IMR-90 (cell line): Measurements from ENCODE around the gene TRAPPC2L.

Experiments used
- POLR2A ChIP-seq: IDR thresholded peaks from 2 replicates; pipeline ENCODE4 v1.6.1; 2012; ENCODE audit warnings: mild to moderate bottlenecking, low read depth, low read length
- TF ChIP-seq, protein P1 (sequence below): conservative IDR thresholded peaks from 2 replicates; pipeline ENCODE4 v1.5.1; 2012; ENCODE audit warnings: mild to moderate bottlenecking, low read depth, low read length, improper control_type of control experiment
- TF ChIP-seq, protein P2 (sequence below): fragments of 150-350 bp; IDR thresholded peaks from 2 replicates; pipeline ENCODE4 v1.6.1; 2017; ENCODE audit warnings: mild to moderate bottlenecking, antibody characterized with exemption, low read length, low read depth

DNA sequence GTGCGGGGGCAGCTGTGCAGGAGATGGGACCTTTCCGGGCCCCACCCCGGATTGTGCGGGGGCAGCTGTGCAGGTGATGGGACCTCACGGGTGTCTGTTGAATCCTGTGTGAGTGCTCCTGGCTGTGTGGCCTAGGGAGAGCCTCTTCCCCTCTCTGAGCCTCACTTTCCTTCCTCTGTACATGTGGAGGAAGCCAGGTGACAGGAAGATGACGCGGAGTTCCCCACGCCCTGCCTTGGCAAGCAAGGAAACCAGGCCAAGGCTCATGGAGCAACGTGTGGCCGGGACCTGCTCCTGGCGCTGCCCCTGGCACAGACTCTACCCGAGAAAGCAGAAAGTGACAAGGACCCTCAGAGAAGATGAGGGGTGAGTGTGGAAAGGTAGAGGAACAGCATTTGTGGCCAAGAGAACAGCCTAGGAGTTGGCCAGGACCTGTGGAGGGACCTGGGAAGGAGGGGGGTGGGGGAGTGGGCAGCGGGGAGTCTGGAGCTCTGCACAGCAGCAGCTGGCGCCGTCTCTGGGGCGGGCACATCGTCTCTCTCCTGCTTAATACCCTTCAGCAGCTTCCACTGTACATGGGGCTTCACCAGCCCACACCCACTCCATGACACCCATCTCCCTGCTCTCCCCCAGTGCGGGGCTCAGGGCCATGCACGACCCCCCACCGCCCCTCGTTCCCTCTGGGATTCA, 47.9 kb downstream of the TRAPPC2L start:
- TF ChIP-seq POLR2A, result no peak
- TF ChIP-seq, protein P1, sequence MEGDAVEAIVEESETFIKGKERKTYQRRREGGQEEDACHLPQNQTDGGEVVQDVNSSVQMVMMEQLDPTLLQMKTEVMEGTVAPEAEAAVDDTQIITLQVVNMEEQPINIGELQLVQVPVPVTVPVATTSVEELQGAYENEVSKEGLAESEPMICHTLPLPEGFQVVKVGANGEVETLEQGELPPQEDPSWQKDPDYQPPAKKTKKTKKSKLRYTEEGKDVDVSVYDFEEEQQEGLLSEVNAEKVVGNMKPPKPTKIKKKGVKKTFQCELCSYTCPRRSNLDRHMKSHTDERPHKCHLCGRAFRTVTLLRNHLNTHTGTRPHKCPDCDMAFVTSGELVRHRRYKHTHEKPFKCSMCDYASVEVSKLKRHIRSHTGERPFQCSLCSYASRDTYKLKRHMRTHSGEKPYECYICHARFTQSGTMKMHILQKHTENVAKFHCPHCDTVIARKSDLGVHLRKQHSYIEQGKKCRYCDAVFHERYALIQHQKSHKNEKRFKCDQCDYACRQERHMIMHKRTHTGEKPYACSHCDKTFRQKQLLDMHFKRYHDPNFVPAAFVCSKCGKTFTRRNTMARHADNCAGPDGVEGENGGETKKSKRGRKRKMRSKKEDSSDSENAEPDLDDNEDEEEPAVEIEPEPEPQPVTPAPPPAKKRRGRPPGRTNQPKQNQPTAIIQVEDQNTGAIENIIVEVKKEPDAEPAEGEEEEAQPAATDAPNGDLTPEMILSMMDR, result no peak
- TF ChIP-seq, protein P2, sequence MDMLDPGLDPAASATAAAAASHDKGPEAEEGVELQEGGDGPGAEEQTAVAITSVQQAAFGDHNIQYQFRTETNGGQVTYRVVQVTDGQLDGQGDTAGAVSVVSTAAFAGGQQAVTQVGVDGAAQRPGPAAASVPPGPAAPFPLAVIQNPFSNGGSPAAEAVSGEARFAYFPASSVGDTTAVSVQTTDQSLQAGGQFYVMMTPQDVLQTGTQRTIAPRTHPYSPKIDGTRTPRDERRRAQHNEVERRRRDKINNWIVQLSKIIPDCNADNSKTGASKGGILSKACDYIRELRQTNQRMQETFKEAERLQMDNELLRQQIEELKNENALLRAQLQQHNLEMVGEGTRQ, result no peak
